ENCODE measurements around the gene TGFBR2.
A peak's percentile ranks its signal among the peaks of the same experiment; 100 is the strongest.

Gene TGFBR2

DNA sequence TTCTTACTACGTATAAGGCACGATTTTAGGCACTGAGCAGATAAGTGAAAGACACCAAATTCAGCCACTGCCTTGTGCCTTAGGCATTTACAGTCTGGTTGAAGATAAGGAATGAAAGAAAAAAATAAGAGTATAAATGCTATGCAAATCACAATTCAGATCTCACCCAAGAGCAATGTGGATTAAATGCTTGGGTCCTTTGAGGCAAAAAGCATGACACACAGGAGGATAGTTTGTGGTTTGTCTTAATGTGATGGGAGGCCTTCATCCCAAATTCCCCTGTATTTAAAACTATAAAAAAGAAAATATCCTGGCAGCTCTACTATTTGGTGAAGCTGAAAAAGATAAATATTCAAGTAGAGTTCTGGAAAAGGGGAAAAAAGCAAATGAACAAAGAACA is 79.8 kb downstream of the TGFBR2 start:
- H3K4me1 ChIP-seq: peaks cover 97% of the 10 kb centered on the region
- no peak overlapping the region for H3K4me3 ChIP-seq

DNA sequence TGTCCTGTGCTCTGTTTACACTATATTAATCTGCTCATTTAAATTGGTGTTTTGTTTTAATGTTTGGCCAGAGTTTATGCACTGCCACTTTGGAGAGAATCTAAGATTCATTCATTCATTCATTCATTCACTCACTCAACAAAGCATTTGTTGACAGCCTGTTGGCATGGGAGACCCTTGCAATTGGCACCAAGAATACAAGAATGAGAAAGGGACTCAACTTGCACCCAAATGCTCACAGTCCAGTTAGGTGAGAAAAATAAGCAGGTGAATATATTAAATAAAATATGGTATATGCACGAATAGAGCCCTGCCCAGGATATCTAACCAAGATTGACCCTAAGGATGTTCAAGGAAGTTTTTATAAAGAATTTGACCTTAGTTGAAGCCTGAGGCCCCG is 80.4 kb downstream of the TGFBR2 start:
- Histone ChIP-seq H3K9me3 (no peaks in the 10 kb centered on the region), H3K4me1 (peaks cover 96% of the 10 kb centered on the region), H3K36me3 (peaks cover 99% of the 10 kb centered on the region), H3K27ac (no peak overlapping the region), H3K9ac (no peak overlapping the region), H3K4me2 (0 out of 2 replicates have a peak overlapping the region, but pooled peaks have one; percentile 3), H3K27me3 (no peaks in the 10 kb centered on the region), H3K4me3 (no peak overlapping the region), H4K20me1 (peaks cover 100% of the 10 kb centered on the region)
- TF ChIP-seq Cebpa-rat (IDR thresholded peaks at IDR 0.05): no peak

More for the DNA sequence above, 79.8 kb downstream of the TGFBR2 start:
- H3K4me2 ChIP-seq: no peak overlapping the region
- peaks cover 100% of the 10 kb centered on the region for H4K20me1 ChIP-seq
- H3K27ac ChIP-seq: no peak overlapping the region
- no peaks in the 10 kb centered on the region for H3K9me3 ChIP-seq
- peaks cover 99% of the 10 kb centered on the region for H3K36me3 ChIP-seq
- no peak overlapping the region for H3K9ac ChIP-seq
- TF ChIP-seq Cebpa-rat (IDR thresholded peaks at IDR 0.05): no peak
- H3K27me3 ChIP-seq: no peaks in the 10 kb centered on the region

DNA sequence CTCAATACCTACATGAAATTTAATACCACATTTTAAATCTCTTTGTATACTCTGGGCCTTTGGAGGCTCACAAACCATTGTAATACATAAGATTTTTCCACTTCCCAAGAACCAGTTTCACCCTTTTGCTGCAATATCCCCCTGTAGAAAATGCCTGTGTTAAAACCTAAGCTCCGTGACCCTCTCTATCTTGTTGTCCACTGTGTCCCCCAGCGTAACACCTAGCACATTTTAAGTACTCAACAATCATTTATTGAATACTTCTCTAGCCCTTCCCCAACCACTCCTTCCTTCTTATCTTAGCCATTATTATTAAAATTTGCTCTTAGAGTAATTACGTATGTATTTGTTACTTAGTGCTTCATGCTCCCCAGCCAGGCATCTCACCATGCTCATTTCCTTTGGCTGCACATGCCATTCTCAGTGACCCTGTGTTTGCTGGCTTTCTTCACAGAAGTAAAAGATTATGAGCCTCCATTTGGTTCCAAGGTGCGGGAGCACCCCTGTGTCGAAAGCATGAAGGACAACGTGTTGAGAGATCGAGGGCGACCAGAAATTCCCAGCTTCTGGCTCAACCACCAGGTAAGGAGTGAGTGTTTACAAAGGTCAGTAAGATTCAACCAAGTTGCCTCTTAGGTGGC is 81.6 kb downstream of the TGFBR2 start:
- no peak overlapping the region for H3K9ac ChIP-seq
- H3K4me1 ChIP-seq: peaks cover 94% of the 10 kb centered on the region
- peaks cover 98% of the 10 kb centered on the region for H4K20me1 ChIP-seq
- peaks cover 99% of the 10 kb centered on the region for H3K36me3 ChIP-seq
- H3K9me3 ChIP-seq: no peaks in the 10 kb centered on the region
- H3K4me2 ChIP-seq: peak overlapping the region; percentile 63
- TF ChIP-seq Cebpa-rat (IDR thresholded peaks at IDR 0.05): no peak
- peak overlapping the region; percentile 67 for H3K27ac ChIP-seq
- H3K4me3 ChIP-seq: no peak overlapping the region
- H3K27me3 ChIP-seq: no peaks in the 10 kb centered on the region

DNA sequence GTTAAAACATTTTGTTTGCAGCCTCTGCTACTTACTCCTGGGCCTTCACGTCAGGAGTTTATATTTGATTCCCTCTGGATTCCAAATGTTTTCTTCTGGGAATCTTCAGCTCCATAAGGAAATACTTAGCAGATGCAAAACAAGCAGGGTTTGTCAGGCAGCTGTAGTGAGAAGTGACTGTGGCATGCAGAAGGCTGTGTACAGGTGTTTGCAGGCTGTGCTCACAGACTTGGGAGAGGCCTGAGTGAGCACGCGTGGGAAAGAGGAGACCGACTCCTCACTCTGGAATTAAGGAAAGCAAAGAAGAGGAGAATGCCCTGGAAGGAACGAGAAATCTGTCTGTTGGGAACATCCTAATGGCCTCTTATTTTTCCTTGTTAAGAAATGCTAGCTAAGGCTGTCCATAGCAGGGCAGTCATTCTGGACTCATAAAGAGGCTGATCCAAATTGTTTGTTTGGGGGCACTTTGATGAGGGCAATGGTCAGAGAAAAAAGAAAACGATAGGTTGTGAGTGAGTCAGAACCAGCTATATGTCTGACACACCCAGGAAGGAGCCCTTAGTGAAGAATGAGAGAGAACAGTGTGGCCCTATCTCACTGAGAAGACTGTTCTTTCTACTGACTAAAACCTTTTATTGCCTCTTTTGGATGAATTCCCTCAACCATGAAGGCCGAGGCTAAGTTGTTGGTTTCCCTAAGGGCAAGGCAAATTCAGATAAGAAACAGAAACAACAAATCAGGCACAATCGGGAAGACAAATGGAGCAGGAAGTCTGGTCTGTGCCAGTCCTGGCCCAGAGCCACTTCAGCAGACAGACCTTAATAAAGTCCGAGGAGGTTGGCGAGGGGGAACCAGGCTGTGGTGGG is 82.6 kb downstream of the TGFBR2 start:
- Histone ChIP-seq H3K27me3 (no peaks in the 10 kb centered on the region), H3K4me1 (peaks cover 89% of the 10 kb centered on the region), H4K20me1 (peaks cover 93% of the 10 kb centered on the region), H3K4me3 (no peak overlapping the region), H3K27ac (peak overlapping the region; percentile 67), H3K36me3 (peaks cover 98% of the 10 kb centered on the region), H3K4me2 (peak overlapping the region; percentile 63), H3K9ac (peak overlapping the region; percentile 5; the same call in 1 of the 2 replicates), H3K9me3 (no peaks in the 10 kb centered on the region)
- no peak for TF ChIP-seq Cebpa-rat (IDR thresholded peaks at IDR 0.05)

DNA sequence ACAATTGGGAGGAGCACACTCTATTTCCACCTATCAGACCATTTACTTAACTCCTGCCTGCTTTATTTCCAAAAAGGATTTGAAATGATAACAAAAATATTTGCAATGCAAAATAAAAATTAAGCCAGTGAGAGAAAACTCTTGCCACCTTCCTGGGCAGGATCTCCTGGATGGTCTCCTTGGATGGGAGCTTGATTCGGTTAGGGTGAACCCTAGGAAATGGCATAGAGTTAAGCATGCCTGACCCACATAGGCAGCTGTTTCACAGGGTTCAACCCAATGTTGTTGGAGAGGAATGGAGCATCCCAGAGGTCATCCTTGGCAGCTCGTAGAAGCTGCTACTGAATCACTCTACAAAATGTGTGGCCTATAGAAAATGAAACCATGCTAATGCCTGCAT is 83.8 kb downstream of the TGFBR2 start:
- no peaks in the 10 kb centered on the region for H3K27me3 ChIP-seq
- peaks cover 84% of the 10 kb centered on the region for H4K20me1 ChIP-seq
- no peaks in the 10 kb centered on the region for H3K9me3 ChIP-seq
- TF ChIP-seq Cebpa-rat (IDR thresholded peaks at IDR 0.05): no peak
- H3K36me3 ChIP-seq: peaks cover 98% of the 10 kb centered on the region
- H3K9ac ChIP-seq: no peak overlapping the region
- H3K4me3 ChIP-seq: no peak overlapping the region
- peaks cover 77% of the 10 kb centered on the region for H3K4me1 ChIP-seq
- peak overlapping the region; percentile 61 for H3K27ac ChIP-seq
- peak overlapping the region; percentile 44 for H3K4me2 ChIP-seq

DNA sequence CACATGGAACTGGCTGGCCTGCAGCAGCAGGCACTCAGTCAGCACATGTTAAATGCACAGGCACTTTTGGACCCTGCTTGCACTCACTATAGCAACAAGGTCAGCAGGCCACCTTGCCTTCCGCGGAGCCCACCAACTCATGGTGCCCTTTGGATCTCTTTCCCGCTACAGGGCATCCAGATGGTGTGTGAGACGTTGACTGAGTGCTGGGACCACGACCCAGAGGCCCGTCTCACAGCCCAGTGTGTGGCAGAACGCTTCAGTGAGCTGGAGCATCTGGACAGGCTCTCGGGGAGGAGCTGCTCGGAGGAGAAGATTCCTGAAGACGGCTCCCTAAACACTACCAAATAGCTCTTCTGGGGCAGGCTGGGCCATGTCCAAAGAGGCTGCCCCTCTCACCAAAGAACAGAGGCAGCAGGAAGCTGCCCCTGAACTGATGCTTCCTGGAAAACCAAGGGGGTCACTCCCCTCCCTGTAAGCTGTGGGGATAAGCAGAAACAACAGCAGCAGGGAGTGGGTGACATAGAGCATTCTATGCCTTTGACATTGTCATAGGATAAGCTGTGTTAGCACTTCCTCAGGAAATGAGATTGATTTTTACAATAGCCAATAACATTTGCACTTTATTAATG is 85.0 kb downstream of the TGFBR2 start:
- Histone ChIP-seq H3K27me3 (no peaks in the 10 kb centered on the region), H3K4me2 (peak overlapping the region; percentile 44), H3K27ac (peak overlapping the region; percentile 61), H3K9ac (peak overlapping the region; percentile 36; the same call in 1 of the 2 replicates), H4K20me1 (peaks cover 72% of the 10 kb centered on the region), H3K9me3 (no peaks in the 10 kb centered on the region), H3K36me3 (peaks cover 98% of the 10 kb centered on the region), H3K4me3 (no peak overlapping the region), H3K4me1 (peaks cover 65% of the 10 kb centered on the region)
- TF ChIP-seq Cebpa-rat (IDR thresholded peaks at IDR 0.05): no peak

DNA sequence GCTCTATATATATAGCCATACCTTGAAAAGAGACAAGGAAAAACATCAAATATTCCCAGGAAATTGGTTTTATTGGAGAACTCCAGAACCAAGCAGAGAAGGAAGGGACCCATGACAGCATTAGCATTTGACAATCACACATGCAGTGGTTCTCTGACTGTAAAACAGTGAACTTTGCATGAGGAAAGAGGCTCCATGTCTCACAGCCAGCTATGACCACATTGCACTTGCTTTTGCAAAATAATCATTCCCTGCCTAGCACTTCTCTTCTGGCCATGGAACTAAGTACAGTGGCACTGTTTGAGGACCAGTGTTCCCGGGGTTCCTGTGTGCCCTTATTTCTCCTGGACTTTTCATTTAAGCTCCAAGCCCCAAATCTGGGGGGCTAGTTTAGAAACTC is 85.5 kb downstream of the TGFBR2 start:
- Histone ChIP-seq H4K20me1 (peaks cover 66% of the 10 kb centered on the region), H3K27ac (no peak overlapping the region), H3K9me3 (no peaks in the 10 kb centered on the region), H3K4me2 (no peak overlapping the region), H3K9ac (no peak overlapping the region), H3K4me3 (no peak overlapping the region), H3K27me3 (no peaks in the 10 kb centered on the region), H3K4me1 (peaks cover 60% of the 10 kb centered on the region), H3K36me3 (peaks cover 98% of the 10 kb centered on the region)
- TF ChIP-seq Cebpa-rat (IDR thresholded peaks at IDR 0.05): no peak

DNA sequence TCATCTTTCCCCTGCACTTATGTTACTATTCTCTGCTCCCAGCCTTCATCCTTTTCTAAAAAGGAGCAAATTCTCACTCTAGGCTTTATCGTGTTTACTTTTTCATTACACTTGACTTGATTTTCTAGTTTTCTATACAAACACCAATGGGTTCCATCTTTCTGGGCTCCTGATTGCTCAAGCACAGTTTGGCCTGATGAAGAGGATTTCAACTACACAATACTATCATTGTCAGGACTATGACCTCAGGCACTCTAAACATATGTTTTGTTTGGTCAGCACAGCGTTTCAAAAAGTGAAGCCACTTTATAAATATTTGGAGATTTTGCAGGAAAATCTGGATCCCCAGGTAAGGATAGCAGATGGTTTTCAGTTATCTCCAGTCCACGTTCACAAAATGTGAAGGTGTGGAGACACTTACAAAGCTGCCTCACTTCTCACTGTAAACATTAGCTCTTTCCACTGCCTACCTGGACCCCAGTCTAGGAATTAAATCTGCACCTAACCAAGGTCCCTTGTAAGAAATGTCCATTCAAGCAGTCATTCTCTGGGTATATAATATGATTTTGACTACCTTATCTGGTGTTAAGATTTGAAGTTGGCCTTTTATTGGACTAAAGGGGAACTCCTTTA is 86.2 kb downstream of the TGFBR2 start:
- Histone ChIP-seq H3K9ac (no peak overlapping the region), H3K4me3 (no peak overlapping the region), H3K36me3 (peaks cover 97% of the 10 kb centered on the region), H3K27me3 (no peaks in the 10 kb centered on the region), H3K27ac (peak overlapping the region; percentile 14; the same call in 1 of the 2 replicates), H3K4me2 (no peak overlapping the region), H3K4me1 (peaks cover 53% of the 10 kb centered on the region), H3K9me3 (no peaks in the 10 kb centered on the region), H4K20me1 (peaks cover 60% of the 10 kb centered on the region)
- no peak for TF ChIP-seq Cebpa-rat (IDR thresholded peaks at IDR 0.05)

DNA sequence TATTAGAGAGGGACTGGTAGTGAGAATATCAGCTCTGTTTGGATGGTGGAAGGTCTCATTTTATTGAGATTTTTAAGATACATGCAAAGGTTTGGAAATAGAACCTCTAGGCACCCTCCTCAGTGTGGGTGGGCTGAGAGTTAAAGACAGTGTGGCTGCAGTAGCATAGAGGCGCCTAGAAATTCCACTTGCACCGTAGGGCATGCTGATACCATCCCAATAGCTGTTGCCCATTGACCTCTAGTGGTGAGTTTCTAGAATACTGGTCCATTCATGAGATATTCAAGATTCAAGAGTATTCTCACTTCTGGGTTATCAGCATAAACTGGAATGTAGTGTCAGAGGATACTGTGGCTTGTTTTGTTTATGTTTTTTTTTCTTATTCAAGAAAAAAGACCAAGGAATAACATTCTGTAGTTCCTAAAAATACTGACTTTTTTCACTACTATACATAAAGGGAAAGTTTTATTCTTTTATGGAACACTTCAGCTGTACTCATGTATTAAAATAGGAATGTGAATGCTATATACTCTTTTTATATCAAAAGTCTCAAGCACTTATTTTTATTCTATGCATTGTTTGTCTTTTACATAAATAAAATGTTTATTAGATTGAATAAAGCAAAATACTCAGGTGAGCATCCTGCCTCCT is 87.2 kb downstream of the TGFBR2 start:
- TF ChIP-seq Cebpa-rat (IDR thresholded peaks at IDR 0.05): no peak
- H3K36me3 ChIP-seq: peaks cover 95% of the 10 kb centered on the region
- no peaks in the 10 kb centered on the region; the same call in 1 of the 2 replicates for H3K9me3 ChIP-seq
- H3K27me3 ChIP-seq: no peaks in the 10 kb centered on the region
- H4K20me1 ChIP-seq: peaks cover 50% of the 10 kb centered on the region
- peaks cover 43% of the 10 kb centered on the region for H3K4me1 ChIP-seq
- H3K4me2 ChIP-seq: no peak overlapping the region
- H3K27ac ChIP-seq: no peak overlapping the region
- H3K9ac ChIP-seq: no peak overlapping the region
- no peak overlapping the region for H3K4me3 ChIP-seq
